HFF-Myc (cell line): ENCODE data around the gene C1QTNF9B.

Source experiments
- DNase-seq: peaks from one replicate; pipeline ENCODE4 v3.0.0-alpha.2; 2011; ENCODE audit warnings: low read depth; ENCODE audit errors: extremely low read depth
- H3K4me3 ChIP-seq: replicated peaks from 2 replicates; pipeline ENCODE4 v1.5.1; 2011; ENCODE audit warnings: low read depth, mild to moderate bottlenecking, control low read depth, low read length
- CTCF ChIP-seq: IDR thresholded peaks from 2 replicates; pipeline ENCODE4 v1.5.1; 2012; ENCODE audit warnings: mild to moderate bottlenecking, low read depth, low read length, control low read depth; ENCODE audit errors: missing control alignments

Gene C1QTNF9B

GRCh38 chr13:23877286-23877685 lies 20.0 kb downstream of the C1QTNF9B start:
- no peak overlapping the region for H3K4me3 ChIP-seq
- no peak for TF ChIP-seq CTCF
- DNase-seq: no peak

- TF ChIP-seq CTCF: peak; percentile 38
- no peak for DNase-seq
- no peak overlapping the region for H3K4me3 ChIP-seq
These were observed 21.0 kb downstream of the C1QTNF9B start for GRCh38 chr13:23876265-23876664.

- no peak for DNase-seq
- H3K4me3 ChIP-seq: no peak overlapping the region
- peak; percentile 14 for TF ChIP-seq CTCF
These were observed 25.6 kb downstream of the C1QTNF9B start for GRCh38 chr13:23871616-23872220.

DNA sequence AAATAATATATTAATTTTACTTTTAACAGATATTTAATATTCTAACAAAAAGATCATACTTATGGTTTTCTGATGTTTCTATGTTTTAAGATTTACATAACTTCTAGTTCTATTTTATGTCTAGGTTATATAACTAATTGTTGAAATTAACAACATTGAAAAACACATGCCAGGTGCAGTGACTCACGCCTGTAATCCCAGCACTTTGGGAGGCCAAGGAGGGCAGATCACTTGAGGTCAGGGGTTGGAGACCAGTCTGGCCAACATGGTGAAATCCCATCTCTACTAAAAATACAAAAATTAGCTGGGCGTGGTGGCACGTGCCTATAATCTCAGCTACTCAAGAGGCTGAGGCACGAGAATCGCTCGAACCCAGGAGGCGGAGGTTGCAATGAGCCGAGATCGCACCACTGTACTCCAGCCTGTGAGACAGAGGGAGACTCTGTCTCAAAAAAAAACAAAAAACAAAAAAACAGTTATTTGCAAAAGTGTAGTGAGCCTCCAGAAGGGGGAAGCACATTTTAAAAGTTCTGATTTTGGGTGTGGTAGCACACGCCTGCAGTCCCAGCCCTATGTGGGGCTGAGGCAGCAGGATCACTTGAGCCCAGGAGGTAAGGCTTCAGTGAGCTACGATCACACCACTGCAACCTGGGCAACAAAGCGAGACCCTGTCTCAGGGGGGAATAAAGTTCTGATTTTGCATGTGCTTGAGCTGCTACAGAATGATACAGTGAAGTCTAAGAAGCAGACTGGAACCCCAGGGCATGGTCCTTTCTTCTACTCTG lies 26.8 kb downstream of the C1QTNF9B start:
- TF ChIP-seq CTCF: no peak
- H3K4me3 ChIP-seq: no peak overlapping the region
- DNase-seq: no peak

DNA sequence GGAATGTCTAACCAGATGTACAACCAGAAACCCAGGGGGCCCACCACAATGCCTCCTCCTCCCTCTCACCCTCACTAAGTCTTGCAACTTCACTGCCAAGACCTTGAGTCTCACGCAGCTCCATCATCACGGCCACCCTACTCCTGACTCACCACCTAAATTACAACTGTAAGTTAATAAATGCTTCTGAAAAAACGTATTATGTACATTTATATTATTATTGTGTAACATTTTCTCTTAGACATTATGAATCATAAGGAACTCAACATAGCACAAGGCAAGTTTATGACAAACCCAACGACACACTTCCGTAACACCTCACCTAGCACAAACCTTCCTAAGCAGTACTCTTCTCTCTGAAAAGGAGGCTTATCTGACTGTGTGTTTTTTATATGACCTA lies 28.8 kb downstream of the C1QTNF9B start:
- H3K4me3 ChIP-seq: no peak overlapping the region
- no peak for TF ChIP-seq CTCF
- no peak for DNase-seq

DNA sequence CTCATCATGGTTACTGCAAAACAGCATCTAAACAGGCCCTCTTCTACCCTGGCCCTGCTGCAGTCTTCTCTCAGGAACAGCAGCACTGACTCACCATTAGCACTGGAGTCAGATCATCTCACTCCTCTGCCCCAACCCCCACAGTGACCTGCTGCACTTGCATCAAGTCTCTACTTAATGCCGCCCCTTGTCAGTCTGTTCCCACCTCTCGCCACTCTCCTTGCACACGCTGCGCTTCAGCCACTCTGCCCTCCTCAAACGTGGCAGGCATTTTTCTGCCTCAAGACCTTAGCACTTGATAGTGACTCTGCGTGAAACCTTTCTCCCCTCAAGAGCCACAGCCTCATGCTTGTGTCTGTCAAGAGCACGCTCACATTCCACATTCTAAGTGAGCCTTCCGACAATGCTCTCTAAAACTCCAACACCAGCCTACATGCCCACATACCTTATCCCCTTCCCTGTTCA lies 30.2 kb downstream of the C1QTNF9B start:
- H3K4me3 ChIP-seq: no peak overlapping the region

More for the DNA sequence above, 30.2 kb downstream of the C1QTNF9B start:
- TF ChIP-seq CTCF: no peak
- DNase-seq: no peak
